ENCODE measurements around the gene RPTOR.

RPTOR gene

GRCh38 chr17:81013642-81014041, 469.0 kb downstream of the RPTOR start:
- no peak for DNase-seq

DNA sequence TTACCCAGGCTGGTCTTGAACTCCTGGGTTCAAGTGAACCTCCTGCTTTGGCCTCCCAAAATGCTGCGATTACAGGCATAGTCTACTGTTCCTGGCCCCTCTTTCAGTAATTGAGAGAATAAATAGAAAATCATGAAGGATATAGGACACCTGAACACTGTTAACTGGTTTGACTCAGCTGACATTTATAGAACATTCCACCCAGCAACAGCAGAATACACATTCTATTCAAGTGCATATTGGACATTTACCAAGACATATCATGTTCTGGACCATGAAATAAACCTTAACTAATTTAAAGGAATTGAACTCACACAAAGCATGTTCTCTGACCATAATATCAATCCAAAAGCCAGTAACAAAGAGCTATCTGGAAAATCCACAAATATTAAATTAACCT, 470.5 kb downstream of the RPTOR start:
- no peak for DNase-seq
